ENCODE measurements around the gene ALPL. TPM values are rescaled to one million over a fixed set of nuclear protein-coding genes. Genes with fewer than 3 reads are reported as not detected.

ALPL gene
- total RNA-seq, 1 donor from 2014 or later: 123 TPM

DNA sequence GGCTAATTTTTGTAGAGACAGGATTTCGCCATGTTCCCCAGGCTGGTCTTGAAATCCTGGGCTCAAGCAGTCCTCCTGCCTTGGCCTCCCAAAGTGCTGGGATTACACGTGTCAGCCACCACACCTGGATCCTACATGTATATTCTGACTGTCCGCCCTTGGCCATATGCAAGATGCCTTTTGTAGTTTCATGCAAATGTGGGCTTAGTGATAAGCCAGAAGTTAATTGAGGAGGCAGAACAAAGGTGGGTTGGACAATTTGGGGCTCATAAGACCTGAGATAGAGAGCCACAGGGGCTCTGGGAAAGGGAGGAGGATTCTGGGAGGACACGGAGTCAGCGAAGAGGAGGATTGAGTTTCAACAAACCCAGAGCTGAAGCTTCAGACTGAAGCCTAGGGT is 24.9 kb downstream of the ALPL start:
- TF ChIP-seq, protein P1, sequence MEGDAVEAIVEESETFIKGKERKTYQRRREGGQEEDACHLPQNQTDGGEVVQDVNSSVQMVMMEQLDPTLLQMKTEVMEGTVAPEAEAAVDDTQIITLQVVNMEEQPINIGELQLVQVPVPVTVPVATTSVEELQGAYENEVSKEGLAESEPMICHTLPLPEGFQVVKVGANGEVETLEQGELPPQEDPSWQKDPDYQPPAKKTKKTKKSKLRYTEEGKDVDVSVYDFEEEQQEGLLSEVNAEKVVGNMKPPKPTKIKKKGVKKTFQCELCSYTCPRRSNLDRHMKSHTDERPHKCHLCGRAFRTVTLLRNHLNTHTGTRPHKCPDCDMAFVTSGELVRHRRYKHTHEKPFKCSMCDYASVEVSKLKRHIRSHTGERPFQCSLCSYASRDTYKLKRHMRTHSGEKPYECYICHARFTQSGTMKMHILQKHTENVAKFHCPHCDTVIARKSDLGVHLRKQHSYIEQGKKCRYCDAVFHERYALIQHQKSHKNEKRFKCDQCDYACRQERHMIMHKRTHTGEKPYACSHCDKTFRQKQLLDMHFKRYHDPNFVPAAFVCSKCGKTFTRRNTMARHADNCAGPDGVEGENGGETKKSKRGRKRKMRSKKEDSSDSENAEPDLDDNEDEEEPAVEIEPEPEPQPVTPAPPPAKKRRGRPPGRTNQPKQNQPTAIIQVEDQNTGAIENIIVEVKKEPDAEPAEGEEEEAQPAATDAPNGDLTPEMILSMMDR (IDR thresholded peaks at IDR 0.05): no peak
- ATAC-seq (no peak), DNase-seq (no peak)
- H3K36me3 ChIP-seq: no peaks in the 10 kb centered on the region
- peaks cover 40% of the 10 kb centered on the region for H3K4me1 ChIP-seq
- no peak overlapping the region for H3K27ac ChIP-seq
- H3K9me3 ChIP-seq: no peaks in the 10 kb centered on the region
- intact Hi-C loops (cut with DNase I): no loop called here
- H3K4me3 ChIP-seq: no peak overlapping the region
- H3K27me3 ChIP-seq (ENCODE audit: low read depth): peaks cover 4% of the 10 kb centered on the region

DNA sequence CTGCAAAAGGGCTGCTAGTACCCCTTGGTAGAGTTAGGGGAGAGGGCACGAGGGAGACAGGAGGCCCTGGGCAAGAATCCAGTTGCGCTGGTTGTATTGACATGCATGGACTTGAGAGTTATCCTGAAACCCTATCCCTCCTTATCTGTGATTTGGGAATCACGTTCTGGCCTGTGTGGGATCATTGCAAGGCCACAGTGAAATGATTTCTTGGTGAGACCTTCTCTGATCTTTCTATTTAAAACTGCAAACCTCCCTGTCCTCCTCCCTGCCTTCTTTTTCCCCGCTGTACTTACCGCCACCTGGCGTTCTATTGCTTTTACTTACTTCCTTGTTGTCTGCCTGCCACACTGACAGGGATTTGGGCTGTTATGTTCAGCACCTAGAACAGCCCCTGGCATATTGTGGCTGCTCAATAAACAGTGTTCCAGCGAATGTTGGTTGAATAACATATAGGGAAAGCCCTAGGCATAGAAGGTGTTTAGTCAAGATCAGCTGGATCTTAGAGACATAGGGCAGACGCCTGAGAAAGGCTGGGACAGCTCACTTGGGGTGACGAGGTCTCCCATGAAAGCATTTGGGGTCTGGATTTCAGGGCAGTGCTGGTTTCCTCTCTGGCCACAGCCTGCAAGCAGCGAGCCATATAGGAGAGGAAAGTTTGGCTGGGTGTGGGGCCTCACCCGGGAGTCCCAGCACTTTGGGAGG is 25.6 kb downstream of the ALPL start:
- H3K27ac ChIP-seq: no peak overlapping the region
- ATAC-seq (peak; percentile 59 to 70), DNase-seq (no peak)
- no peak overlapping the region for H3K4me3 ChIP-seq
- H3K27me3 ChIP-seq (ENCODE audit: low read depth): peaks cover 4% of the 10 kb centered on the region
- TF ChIP-seq, protein P1 (IDR thresholded peaks at IDR 0.05): peak; percentile 34
- peaks cover 40% of the 10 kb centered on the region for H3K4me1 ChIP-seq
- no peaks in the 10 kb centered on the region for H3K9me3 ChIP-seq
- intact Hi-C loops (cut with DNase I): no loop called here
- H3K36me3 ChIP-seq: no peaks in the 10 kb centered on the region

DNA sequence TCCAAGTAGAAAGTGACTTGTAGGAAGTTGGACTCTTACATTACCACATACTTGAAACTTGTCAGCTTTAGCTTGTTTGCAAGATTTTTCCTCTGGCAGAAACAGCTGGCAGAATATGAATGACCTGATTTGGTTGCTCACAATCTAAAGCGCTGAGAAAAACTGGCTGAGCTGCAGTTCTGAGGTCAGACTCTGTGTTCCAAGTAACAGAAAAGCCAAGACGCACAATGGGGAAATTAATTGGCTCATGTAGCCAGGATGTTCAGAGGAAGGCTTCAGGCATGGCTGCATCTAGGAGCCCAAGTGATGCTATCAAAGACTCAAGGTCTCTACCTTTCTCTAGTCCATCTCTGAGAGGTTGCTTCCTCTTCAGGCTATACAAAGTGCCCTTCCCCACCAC is 27.0 kb downstream of the ALPL start:
- Histone ChIP-seq H3K4me1 (peaks cover 40% of the 10 kb centered on the region), H3K27ac (no peak overlapping the region), H3K4me3 (no peak overlapping the region), H3K27me3 (ENCODE audit: low read depth) (peaks cover 13% of the 10 kb centered on the region), H3K36me3 (no peaks in the 10 kb centered on the region), H3K9me3 (no peaks in the 10 kb centered on the region)
- intact Hi-C loops (cut with DNase I): no loop called here
- DNase-seq: no peak
- TF ChIP-seq, protein P1 (IDR thresholded peaks at IDR 0.05): no peak
- no peak for ATAC-seq

DNA sequence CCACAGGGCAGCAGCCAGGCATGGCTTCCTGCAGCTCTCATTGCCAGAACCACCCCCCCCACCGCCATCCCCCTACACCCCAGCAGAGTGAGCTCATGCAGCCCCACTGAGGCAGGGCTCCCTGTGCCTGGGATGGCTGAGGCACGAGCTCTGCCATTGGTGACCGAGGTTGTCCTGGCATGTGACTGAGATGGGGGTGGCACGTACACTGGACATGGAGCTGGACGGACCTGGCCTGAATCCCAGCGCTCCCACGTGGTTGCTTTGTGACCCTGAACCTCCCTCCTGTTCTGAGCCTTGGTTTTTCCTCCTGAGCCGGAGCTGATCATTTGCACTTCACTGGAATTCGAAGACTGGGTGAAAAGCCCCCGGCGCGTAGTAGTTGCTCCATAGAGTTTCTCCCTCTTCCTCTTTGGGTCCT is 28.3 kb downstream of the ALPL start:
- H3K36me3 ChIP-seq: no peaks in the 10 kb centered on the region
- H3K4me3 ChIP-seq: no peak overlapping the region
- H3K27ac ChIP-seq: peak overlapping the region; percentile 67
- H3K9me3 ChIP-seq: no peaks in the 10 kb centered on the region
- DNase-seq (no peak), ATAC-seq (peak; percentile 2 to 4)
- intact Hi-C loops (cut with DNase I): no loop called here
- H3K4me1 ChIP-seq: peaks cover 46% of the 10 kb centered on the region
- peaks cover 13% of the 10 kb centered on the region for H3K27me3 ChIP-seq (ENCODE audit: low read depth)
- TF ChIP-seq, protein P1 (IDR thresholded peaks at IDR 0.05): no peak

DNA sequence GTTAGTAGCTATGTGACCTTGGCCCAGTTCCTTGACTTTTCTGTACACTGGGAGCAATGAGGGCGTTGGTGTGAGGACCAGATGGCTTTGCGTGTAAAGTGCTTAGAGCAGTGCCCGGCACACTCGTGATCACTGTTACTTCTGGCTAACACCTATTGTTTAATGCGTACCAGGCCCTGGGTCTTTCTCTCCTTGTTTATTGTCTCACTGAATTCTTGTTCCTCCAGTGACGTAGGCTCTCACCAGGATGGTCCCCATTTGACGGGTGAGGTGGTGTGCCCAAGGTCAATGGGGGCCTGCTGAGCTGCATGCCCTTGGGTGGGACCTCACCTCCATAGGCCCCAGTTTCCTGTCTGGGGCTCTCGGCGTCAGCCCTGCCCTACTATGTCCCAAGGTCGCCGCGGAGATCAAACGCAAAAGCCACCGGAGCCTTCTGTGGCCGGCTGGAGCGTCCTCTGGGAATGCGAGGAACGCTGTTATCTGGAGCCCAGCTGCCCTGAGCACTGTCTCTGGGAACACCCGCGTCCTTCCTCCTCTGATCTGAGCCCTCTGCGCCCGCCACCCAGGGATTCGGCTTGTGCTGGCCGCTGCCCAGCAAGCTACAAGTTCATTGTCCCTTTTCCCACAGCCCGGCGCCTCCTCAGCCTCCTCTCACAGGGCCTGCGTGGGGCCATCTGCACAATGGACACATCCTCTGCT is 28.9 kb downstream of the ALPL start:
- peak overlapping the region; percentile 67 for H3K27ac ChIP-seq
- TF ChIP-seq, protein P1 (IDR thresholded peaks at IDR 0.05): no peak
- no peaks in the 10 kb centered on the region for H3K9me3 ChIP-seq
- H3K36me3 ChIP-seq: no peaks in the 10 kb centered on the region
- H3K4me1 ChIP-seq: peaks cover 49% of the 10 kb centered on the region
- intact Hi-C loops (cut with DNase I): no loop called here
- peaks cover 13% of the 10 kb centered on the region for H3K27me3 ChIP-seq (ENCODE audit: low read depth)
- no peak overlapping the region for H3K4me3 ChIP-seq
- no peak for DNase-seq
- peak; percentile 4 to 31 for ATAC-seq

Data from lower lobe of right lung (tissue), 2 donors.